Measurements from ENCODE around the gene PSD2. TPM values are rescaled to one million over a fixed set of nuclear protein-coding genes. Genes with fewer than 3 reads are reported as not detected.
"Not testable (repeated sequence)": the region's sequence is repeated elsewhere in the genome, so short reads cannot be mapped to it uniquely, and the experiment has no call there.

The PSD2 gene
- total and polyA plus RNA-seq, 2 donors, result 0.82 to 0.90 TPM

DNA sequence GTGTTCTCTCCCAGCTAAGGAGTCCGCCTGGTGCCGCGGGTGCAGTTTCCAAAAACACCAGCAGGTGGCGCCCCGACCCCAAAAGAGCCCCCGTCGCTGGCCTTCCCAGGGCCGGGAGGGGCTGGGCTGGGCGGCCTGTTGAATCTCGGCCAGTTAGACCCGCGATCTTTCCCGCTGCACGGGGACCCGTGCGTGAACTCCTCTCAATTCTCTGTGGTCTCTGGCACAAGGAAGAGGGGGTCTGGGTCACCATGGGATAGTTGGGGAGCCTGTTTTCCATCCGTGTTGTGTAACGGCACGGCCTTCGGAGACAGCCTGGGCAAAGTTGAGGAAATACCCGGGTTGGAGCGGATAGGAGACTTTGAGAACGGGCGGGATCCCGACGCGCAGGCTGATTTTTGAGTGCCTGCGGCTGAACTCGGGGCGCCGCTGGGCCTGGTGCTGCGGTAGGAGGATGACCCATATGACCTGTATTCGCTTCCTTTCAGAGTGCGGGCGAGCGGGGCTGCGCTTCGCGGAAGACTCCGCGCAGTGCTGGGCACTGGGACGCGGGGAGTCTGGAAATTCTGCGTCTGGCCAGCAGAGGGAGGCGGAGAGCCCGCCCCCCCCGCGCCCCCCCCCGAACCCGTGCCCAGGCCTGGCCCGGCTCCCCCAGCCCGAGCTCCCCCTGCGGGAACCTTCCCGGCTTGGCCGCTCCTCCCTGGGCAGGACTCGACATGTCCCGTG, 7.9 kb upstream of the PSD2 start:
- H3K27ac ChIP-seq (ENCODE audit: low read depth in 1 of 2, low read length in 1 of 2), result no peak overlapping the region
- no peaks in the 10 kb centered on the region for H3K36me3 ChIP-seq (ENCODE audit: control insufficient read depth in 2 of 2, insufficient read depth in 2 of 2, low read length in 1 of 2)
- WGBS, result under 1% methylated on average over 57 of the region's 57 CpGs
- peak in 7 of 9 donors; percentile 40 to 71 (median 55) for DNase-seq (ENCODE audit: low read depth in 6 of 9, low spot score in 9 of 9)
- peaks cover 0 to 3% of the 10 kb centered on the region in 2 donors for H3K9me3 ChIP-seq (ENCODE audit: control insufficient read depth in 2 of 2, insufficient read depth in 1 of 2, low read length in 1 of 2)
- peaks cover 12 to 77% of the 10 kb centered on the region in 2 donors for H3K27me3 ChIP-seq (ENCODE audit: control insufficient read depth in 2 of 2, insufficient read depth in 1 of 2, low read length in 1 of 2)
- H3K4me1 ChIP-seq (ENCODE audit: control insufficient read depth in 2 of 2, insufficient read depth in 2 of 2, low read length in 2 of 2), result peaks cover 0 to 7% of the 10 kb centered on the region in 2 donors
- H3K4me3 ChIP-seq (ENCODE audit: low read length in 2 of 2), result peak overlapping the region; percentile 41

DNA sequence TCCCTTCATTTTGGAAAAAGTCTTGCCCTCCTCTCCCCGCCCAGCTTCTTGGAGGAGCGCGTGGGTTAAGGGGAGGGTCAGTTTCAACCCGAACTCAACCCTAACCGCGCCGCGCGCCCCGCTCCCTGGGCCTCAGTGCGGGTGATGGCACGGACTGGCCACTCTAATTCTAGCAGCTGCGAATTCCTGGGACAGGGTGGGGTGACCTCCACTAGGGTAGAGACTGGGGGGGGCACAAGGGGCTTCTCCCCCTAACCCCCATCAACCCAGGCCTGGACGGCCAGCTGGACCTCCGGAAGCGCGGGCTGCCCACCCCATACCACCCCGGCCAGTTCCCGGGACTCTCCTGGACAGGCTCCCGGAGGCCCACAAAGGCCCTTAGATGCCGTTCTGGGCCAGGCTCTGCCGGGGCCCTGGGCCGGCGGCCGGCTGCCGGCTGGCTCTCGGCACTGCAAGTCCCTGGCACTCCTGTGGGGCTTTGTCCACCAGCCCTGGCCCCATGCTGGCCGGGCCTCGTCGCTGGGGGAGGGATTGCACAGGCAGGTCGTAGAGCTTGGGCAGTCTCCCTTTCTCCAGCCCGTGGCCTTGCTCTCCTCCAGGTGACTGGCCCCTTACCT, 7.2 kb upstream of the PSD2 start:
- peaks cover 0 to 3% of the 10 kb centered on the region in 2 donors for H3K9me3 ChIP-seq (ENCODE audit: control insufficient read depth in 2 of 2, insufficient read depth in 1 of 2, low read length in 1 of 2)
- DNase-seq (ENCODE audit: low read depth in 6 of 9, low spot score in 9 of 9), result no peak
- peaks cover 0 to 7% of the 10 kb centered on the region in 2 donors for H3K4me1 ChIP-seq (ENCODE audit: control insufficient read depth in 2 of 2, insufficient read depth in 2 of 2, low read length in 2 of 2)
- peak overlapping the region in 1 of 2 donors; percentile 41 for H3K4me3 ChIP-seq (ENCODE audit: low read length in 2 of 2)
- H3K36me3 ChIP-seq (ENCODE audit: control insufficient read depth in 2 of 2, insufficient read depth in 2 of 2, low read length in 1 of 2), result no peaks in the 10 kb centered on the region
- peaks cover 15 to 84% of the 10 kb centered on the region in 2 donors for H3K27me3 ChIP-seq (ENCODE audit: control insufficient read depth in 2 of 2, insufficient read depth in 1 of 2, low read length in 1 of 2)
- peak overlapping the region in 1 of 2 donors; percentile 19 for H3K27ac ChIP-seq (ENCODE audit: low read depth in 1 of 2, low read length in 1 of 2)
- WGBS, result 63% methylated on average over 32 of the region's 32 CpGs

DNA sequence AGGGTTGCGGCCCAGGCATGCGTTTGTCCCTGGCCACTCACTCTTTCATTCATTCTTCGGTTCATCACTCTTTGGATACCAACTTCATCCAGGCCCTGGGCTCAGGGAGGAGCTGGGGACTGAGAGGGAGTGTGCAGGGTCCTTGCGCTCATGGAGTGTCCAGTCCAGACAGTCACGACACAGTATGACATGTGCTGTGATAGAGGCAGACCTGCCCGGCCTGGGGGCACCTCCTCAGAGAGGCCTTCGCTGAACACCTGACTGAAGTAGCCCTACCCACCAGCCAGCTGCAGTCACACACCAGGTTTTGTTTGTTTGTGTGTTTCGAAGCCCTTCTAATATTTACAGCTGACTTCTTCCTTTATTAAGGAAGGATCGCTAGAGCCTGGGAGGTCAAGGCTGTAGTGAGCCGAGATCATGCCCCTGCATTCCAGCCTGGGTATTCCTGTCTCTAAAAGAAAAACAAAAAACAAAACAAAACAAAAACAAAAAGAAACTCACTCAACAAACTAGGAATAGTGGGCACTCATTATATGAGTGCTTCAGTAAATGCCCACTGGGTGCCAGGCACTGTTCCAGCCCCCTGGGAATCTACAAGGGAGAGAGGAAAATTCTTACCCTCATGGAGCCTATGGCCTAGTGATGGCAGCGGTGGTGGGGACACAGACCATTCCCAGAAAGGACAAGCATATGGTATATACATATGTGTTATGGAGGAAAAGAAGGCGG, 6.3 kb upstream of the PSD2 start:
- Histone ChIP-seq H3K4me3 (ENCODE audit: low read length in 2 of 2) (no peak overlapping the region), H3K27me3 (ENCODE audit: control insufficient read depth in 2 of 2, insufficient read depth in 1 of 2, low read length in 1 of 2) (peaks cover 23 to 88% of the 10 kb centered on the region in 2 donors), H3K27ac (ENCODE audit: low read depth in 1 of 2, low read length in 1 of 2) (no peak overlapping the region), H3K4me1 (ENCODE audit: control insufficient read depth in 2 of 2, insufficient read depth in 2 of 2, low read length in 2 of 2) (peaks cover 0 to 7% of the 10 kb centered on the region in 2 donors), H3K9me3 (ENCODE audit: control insufficient read depth in 2 of 2, insufficient read depth in 1 of 2, low read length in 1 of 2) (peaks cover 0 to 3% of the 10 kb centered on the region in 2 donors), H3K36me3 (ENCODE audit: control insufficient read depth in 2 of 2, insufficient read depth in 2 of 2, low read length in 1 of 2) (no peaks in the 10 kb centered on the region)
- 93% methylated on average over 12 of the region's 12 CpGs for WGBS
- DNase-seq (ENCODE audit: low read depth in 6 of 9, low spot score in 9 of 9), result no peak

DNA sequence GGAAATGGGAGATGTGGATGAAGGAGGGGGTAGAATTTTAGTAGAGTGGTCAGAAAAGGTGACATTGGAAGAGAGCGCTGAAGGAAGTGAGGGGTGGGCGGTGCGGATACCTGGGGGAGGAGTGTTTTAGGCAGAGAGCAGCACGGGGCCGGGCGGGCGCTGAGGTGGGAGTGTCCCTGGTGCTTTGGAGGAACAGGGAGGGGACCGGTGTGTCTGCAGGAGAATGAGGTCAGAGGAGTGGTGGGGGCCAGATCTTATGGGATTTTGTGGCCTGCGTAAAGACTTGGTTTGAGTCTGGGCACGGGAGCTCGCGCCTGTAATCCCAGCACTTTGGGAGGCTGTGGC, 5.8 kb upstream of the PSD2 start:
- Histone ChIP-seq H3K36me3 (ENCODE audit: control insufficient read depth in 2 of 2, insufficient read depth in 2 of 2, low read length in 1 of 2) (no peaks in the 10 kb centered on the region), H3K4me3 (ENCODE audit: low read length in 2 of 2) (no peak overlapping the region), H3K9me3 (ENCODE audit: control insufficient read depth in 2 of 2, insufficient read depth in 1 of 2, low read length in 1 of 2) (peaks cover 0 to 3% of the 10 kb centered on the region in 2 donors), H3K27me3 (ENCODE audit: control insufficient read depth in 2 of 2, insufficient read depth in 1 of 2, low read length in 1 of 2) (peaks cover 27 to 94% of the 10 kb centered on the region in 2 donors), H3K27ac (ENCODE audit: low read depth in 1 of 2, low read length in 1 of 2) (no peak overlapping the region), H3K4me1 (ENCODE audit: control insufficient read depth in 2 of 2, insufficient read depth in 2 of 2, low read length in 2 of 2) (peaks cover 0 to 7% of the 10 kb centered on the region in 2 donors)
- no peak for DNase-seq (ENCODE audit: low read depth in 6 of 9, low spot score in 9 of 9)
- WGBS, result 91% methylated on average over 12 of the region's 12 CpGs

DNA sequence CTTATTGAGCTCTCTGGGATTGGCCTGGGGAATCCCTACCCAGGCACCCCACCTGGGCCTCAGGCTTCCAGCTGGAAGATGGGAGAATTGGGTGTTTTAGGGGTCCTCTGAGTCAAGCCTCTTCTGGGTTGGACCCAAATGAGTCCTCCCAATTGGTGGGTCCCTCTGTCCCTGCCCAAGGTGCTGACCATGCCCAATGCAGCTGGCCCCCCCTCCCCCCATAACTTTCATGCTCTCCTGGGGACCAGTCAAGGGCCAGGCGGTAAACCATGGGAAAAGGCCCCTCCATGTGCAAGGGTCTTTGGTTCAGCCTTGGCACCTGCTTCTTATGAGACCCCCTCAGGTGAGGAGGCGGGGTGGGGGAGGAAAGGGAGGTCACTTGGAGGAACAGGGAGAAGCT, 3.4 kb upstream of the PSD2 start:
- 93% methylated on average over 2 of the region's 2 CpGs for WGBS
- Histone ChIP-seq H3K27me3 (ENCODE audit: control insufficient read depth in 2 of 2, insufficient read depth in 1 of 2, low read length in 1 of 2) (peaks cover 50 to 98% of the 10 kb centered on the region in 2 donors), H3K4me3 (ENCODE audit: low read length in 2 of 2) (no peak overlapping the region), H3K4me1 (ENCODE audit: control insufficient read depth in 2 of 2, insufficient read depth in 2 of 2, low read length in 2 of 2) (peaks cover 0 to 9% of the 10 kb centered on the region in 2 donors), H3K36me3 (ENCODE audit: control insufficient read depth in 2 of 2, insufficient read depth in 2 of 2, low read length in 1 of 2) (no peaks in the 10 kb centered on the region), H3K9me3 (ENCODE audit: control insufficient read depth in 2 of 2, insufficient read depth in 1 of 2, low read length in 1 of 2) (peaks cover 0 to 3% of the 10 kb centered on the region in 2 donors), H3K27ac (ENCODE audit: low read depth in 1 of 2, low read length in 1 of 2) (no peak overlapping the region)
- DNase-seq (ENCODE audit: low read depth in 6 of 9, low spot score in 9 of 9), result no peak

DNA sequence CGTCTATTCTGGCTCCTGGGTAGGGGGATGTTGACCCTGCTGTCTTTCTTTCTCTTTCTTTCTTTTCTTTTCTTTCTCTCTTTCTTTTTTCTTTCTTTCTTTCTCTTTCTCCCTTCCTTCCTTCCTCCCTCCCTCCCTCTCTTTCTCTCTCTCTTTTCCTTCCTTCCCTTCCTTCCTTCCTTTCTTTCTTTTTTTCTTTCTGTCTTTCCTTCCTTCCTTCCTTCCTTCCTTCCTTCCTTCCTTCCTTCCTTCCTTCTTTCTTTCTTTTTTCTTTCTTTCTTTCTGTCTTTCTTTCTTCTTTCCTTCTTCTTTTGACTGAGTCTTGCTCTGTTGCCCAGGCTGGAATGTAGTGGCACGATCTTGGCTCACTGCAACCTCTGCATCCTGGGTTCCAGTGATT, 3.0 kb upstream of the PSD2 start:
- not testable (repeated sequence) for H3K4me3 ChIP-seq (ENCODE audit: low read length in 2 of 2); H3K27ac ChIP-seq (ENCODE audit: low read depth in 1 of 2, low read length in 1 of 2); DNase-seq (ENCODE audit: low read depth in 6 of 9, low spot score in 9 of 9); H3K9me3 ChIP-seq (ENCODE audit: control insufficient read depth in 2 of 2, insufficient read depth in 1 of 2, low read length in 1 of 2); H3K4me1 ChIP-seq (ENCODE audit: control insufficient read depth in 2 of 2, insufficient read depth in 2 of 2, low read length in 2 of 2); H3K36me3 ChIP-seq (ENCODE audit: control insufficient read depth in 2 of 2, insufficient read depth in 2 of 2, low read length in 1 of 2)
- peaks cover 54 to 98% of the 10 kb centered on the region in 2 donors for H3K27me3 ChIP-seq (ENCODE audit: control insufficient read depth in 2 of 2, insufficient read depth in 1 of 2, low read length in 1 of 2)
- 93% methylated on average over 2 of the region's 2 CpGs for WGBS

DNA sequence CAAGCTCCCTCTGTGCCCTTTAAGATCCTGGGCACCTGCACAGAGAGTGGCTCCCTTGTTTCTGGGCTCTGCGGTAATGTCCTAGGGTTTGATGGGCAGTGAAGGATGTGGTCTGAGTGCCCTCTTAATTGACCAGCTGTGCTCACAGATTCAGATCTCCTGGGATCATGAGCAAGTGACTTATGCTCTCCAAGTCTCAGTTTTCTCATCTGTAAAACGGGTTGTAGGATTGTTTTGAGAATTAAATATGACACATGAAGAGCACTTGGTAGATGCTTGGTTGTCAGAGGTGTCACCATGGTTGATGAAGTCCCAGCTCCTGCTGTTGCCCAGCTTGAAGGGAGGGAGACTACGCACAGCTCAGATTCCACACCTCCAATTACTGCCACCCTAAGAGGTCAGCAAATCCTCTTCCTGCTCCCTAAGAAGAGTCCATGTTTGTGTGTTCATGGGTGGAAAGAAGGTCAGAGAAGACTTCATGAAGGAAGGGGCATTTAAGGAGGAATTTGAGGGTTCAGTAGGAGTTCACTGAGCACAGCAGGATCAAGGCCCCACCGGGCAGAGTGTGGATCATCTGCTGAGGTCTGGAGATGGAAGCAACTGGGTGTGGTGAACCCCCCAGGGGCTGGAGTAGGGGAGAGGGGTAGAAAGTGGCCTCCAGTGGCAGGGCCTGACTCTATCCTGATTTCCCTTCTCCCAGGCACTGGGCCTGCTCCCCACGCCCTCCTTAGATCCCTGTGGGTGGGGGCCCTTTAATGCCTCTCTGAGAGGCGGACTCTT, 1.4 kb upstream of the PSD2 start:
- DNase-seq (ENCODE audit: low read depth in 6 of 9, low spot score in 9 of 9), result no peak
- Histone ChIP-seq H3K36me3 (ENCODE audit: control insufficient read depth in 2 of 2, insufficient read depth in 2 of 2, low read length in 1 of 2) (no peaks in the 10 kb centered on the region), H3K27me3 (ENCODE audit: control insufficient read depth in 2 of 2, insufficient read depth in 1 of 2, low read length in 1 of 2) (peaks cover 52 to 98% of the 10 kb centered on the region in 2 donors), H3K4me3 (ENCODE audit: low read length in 2 of 2) (no peak overlapping the region), H3K27ac (ENCODE audit: low read depth in 1 of 2, low read length in 1 of 2) (no peak overlapping the region), H3K4me1 (ENCODE audit: control insufficient read depth in 2 of 2, insufficient read depth in 2 of 2, low read length in 2 of 2) (peaks cover 0 to 3% of the 10 kb centered on the region in 2 donors), H3K9me3 (ENCODE audit: control insufficient read depth in 2 of 2, insufficient read depth in 1 of 2, low read length in 1 of 2) (no peaks in the 10 kb centered on the region)
- 78% methylated on average over 6 of the region's 6 CpGs for WGBS

DNA sequence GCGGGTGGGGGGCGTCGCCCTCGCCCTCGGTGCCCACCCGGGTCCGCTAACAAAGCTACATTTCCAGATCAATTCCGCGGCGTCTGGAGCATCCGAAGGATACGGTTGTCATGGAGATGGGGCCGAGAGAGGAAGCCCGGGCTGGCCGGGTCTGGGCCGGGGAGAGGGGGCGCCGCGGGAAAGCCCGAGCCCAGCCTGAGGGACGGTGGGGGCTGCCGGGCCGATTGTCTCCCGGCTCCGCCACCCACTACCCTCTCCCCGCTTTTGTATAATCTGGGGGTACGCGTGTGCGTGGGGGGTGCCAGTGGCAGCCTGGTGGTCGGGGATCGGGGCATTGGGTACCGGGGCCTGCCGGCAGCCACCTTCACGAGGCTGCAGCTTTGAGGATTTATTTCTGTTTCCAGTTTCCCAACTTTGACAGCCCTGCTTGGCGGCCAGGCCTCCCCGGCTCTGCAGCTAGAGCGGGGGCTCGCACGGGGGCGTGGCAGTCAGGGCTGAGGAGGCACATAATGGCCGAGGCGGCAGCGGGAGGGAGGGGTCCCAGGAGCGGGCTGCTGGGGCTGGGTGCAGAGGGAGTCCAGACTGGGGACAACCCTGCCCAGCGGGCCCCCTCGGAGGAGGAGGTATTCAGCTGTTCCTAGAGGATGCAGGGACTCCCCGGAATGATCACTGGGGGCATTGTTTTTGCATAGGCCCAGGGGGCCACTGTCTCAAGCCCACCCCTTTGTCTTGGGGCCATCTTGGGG, 626 bp downstream of the PSD2 start:
- Histone ChIP-seq H3K4me1 (ENCODE audit: control insufficient read depth in 2 of 2, insufficient read depth in 2 of 2, low read length in 2 of 2) (peaks cover 0 to 3% of the 10 kb centered on the region in 2 donors), H3K9me3 (ENCODE audit: control insufficient read depth in 2 of 2, insufficient read depth in 1 of 2, low read length in 1 of 2) (no peaks in the 10 kb centered on the region), H3K27me3 (ENCODE audit: control insufficient read depth in 2 of 2, insufficient read depth in 1 of 2, low read length in 1 of 2) (peaks cover 52 to 95% of the 10 kb centered on the region in 2 donors), H3K4me3 (ENCODE audit: low read length in 2 of 2) (no peak overlapping the region), H3K36me3 (ENCODE audit: control insufficient read depth in 2 of 2, insufficient read depth in 2 of 2, low read length in 1 of 2) (no peaks in the 10 kb centered on the region), H3K27ac (ENCODE audit: low read depth in 1 of 2, low read length in 1 of 2) (no peak overlapping the region)
- DNase-seq (ENCODE audit: low read depth in 6 of 9, low spot score in 9 of 9), result no peak
- WGBS, result 7% methylated on average over 47 of the region's 47 CpGs
